GM21390 (cell line): ENCODE measurements around the gene JPH3.
"Not testable (repeated sequence)": the region's sequence is repeated elsewhere in the genome, so short reads cannot be mapped to it uniquely, and the experiment has no call there.

ENCODE experiments used
- ATAC-seq: cut with Tn5 transposase; IDR thresholded peaks from one replicate; pipeline ENCODE4 v1.9.1; 2021; ENCODE audit not compliant: unreplicated experiment

JPH3 gene

GRCh38 chr16:87572959-87573358 lies 29.3 kb upstream of the JPH3 start:
- no peak for ATAC-seq

GRCh38 chr16:87575027-87575804 lies 27.1 kb upstream of the JPH3 start:
- no peak for ATAC-seq

- no peak for ATAC-seq
Observed at GRCh38 chr16:87576171-87576570, 26.1 kb upstream of the JPH3 start.

- not testable (repeated sequence) for ATAC-seq
Observed at GRCh38 chr16:87578142-87578930, 24.0 kb upstream of the JPH3 start.

GRCh38 chr16:87579691-87580090 lies 22.6 kb upstream of the JPH3 start:
- ATAC-seq: no peak

GRCh38 chr16:87580855-87581261 lies 21.4 kb upstream of the JPH3 start:
- no peak for ATAC-seq

GRCh38 chr16:87581857-87582215 lies 20.5 kb upstream of the JPH3 start:
- no peak for ATAC-seq

GRCh38 chr16:87582216-87582965 lies 19.9 kb upstream of the JPH3 start:
- no peak for ATAC-seq

- no peak for ATAC-seq
Observed at GRCh38 chr16:87582966-87583325, 19.4 kb upstream of the JPH3 start.

GRCh38 chr16:87583453-87584131 lies 18.7 kb upstream of the JPH3 start:
- ATAC-seq: no peak

GRCh38 chr16:87584271-87584670 lies 18.0 kb upstream of the JPH3 start:
- ATAC-seq: no peak

GRCh38 chr16:87584975-87585374 lies 17.3 kb upstream of the JPH3 start:
- ATAC-seq: no peak

GRCh38 chr16:87585442-87586200 lies 16.7 kb upstream of the JPH3 start:
- no peak for ATAC-seq

- ATAC-seq: no peak
Observed at GRCh38 chr16:87586201-87586782, 16.0 kb upstream of the JPH3 start.

- ATAC-seq: no peak
Observed at GRCh38 chr16:87587636-87588035, 14.7 kb upstream of the JPH3 start.

GRCh38 chr16:87592018-87592712 lies 10.1 kb upstream of the JPH3 start:
- ATAC-seq: no peak

- no peak for ATAC-seq
Observed at GRCh38 chr16:87593710-87594258, 8.5 kb upstream of the JPH3 start.

- ATAC-seq: no peak
Observed at GRCh38 chr16:87595712-87596111, 6.6 kb upstream of the JPH3 start.

- ATAC-seq: no peak
Observed at GRCh38 chr16:87597324-87597830, 4.9 kb upstream of the JPH3 start.
